Retina (tissue), 1 donor: ENCODE results near the gene TSPAN32.
A peak's percentile ranks its signal among the peaks of the same experiment; 100 is the strongest.

Experiments
- DNase-seq: peaks from one replicate; pipeline ENCODE4 v3.0.0-alpha.2; 2016

The TSPAN32 gene

DNA sequence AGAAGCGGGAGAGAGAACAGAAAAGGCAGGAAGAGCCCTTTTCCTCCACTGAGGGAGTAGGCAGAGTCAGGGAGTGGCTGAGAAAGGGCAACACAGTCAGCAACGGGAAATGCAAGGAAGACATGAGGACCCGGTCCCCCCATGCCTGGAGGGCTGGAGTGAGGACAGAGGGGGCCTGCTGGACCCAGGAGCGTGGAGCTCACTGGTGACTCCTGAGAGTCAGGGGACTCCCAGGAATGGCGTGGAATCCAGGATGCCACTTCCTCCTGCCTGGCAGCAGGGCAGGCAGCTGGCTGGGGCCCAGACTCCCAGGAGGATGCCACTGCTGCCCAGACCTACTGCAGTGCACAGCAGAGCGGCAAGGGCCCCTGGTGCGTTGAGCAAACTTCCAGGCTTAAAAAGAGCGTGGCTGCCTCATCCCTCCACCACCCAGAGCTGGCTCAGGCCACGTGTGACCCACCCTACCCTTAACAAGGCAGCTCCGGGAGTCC lies 11.4 kb upstream of the TSPAN32 start:
- DNase-seq = no peak

DNA sequence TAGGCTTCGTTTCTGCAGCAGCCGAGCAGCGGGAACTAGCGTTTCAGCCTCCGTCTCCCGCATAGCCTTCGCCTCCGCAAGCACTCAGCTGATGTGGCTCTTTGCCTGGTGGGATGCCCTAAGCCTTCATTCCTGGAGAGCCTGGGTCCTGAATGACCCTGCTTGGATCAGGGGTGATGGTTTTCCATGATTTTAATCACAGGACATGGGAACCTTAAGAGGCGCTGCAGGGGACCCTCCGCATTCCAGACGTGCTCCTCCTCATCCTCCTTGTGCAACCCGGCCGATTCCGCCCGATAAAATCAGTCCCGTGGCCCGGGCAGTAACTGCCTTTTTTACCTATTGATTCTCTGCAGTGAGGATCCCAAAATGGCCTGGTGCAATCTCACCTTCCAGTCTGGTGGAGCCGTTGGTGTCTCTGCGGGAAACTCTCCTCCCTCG lies 8.3 kb upstream of the TSPAN32 start:
- no peak for DNase-seq

DNA sequence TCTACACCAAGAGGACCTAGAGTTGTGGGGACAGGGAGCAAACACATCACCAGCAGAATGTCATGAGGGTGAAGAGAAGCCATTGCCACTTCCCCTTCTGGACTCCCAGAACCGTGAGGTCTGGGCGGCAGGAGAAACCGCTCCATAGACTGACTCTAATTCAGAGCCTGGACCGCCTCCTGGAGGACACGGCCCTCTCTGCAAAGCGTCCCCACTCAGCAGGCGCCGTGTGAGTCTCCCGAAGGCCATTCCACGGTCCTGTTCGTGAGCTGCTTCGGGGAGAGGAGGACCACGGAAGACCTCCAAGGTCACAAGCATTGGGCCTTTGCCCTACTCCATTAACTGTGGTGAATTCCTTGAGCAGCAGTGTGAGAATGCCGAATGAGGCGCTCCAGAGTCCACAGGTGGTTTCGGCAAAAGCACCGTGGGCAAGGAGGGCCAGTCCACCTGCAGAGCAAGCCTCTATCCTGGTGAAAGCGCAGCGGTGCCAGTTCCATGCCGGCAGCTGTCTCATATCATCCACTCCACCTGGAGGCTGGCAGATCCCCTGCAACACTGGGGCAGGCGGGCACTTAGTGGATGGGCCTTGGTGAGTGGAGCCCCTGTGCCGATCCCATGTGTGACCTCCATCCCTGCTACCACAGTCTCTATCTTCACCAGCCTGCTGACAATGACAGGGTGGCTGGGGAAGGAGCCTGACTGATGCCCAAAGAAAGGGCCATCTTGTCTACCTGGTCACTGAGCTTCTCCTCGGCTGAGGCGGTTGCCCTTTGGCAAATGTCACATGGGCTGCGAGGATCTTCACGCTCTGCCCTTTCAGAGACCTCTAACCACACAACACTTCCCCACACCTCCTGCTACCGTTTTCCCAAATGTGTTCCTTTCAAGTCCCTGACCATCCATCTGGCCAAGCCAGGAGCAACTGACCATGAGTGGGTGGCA lies 7.6 kb upstream of the TSPAN32 start:
- no peak for DNase-seq

DNA sequence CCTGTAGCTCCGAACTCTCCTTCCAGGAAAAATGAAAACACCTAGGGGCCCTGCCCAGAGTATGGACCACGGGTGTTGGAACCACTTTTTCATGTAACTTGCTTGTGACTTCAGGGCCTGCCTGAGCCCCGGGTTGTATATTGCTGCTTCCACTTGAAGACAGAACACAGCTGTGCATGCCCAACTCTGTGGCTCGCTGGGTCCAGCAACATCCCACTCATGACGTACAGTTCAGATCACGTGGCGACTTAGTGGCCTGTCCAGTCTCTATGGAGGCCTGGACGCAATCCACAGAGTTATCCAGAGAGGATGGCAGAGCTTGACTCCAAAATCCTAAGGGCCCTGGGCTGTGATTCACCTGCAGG lies 6.9 kb upstream of the TSPAN32 start:
- no peak for DNase-seq

DNA sequence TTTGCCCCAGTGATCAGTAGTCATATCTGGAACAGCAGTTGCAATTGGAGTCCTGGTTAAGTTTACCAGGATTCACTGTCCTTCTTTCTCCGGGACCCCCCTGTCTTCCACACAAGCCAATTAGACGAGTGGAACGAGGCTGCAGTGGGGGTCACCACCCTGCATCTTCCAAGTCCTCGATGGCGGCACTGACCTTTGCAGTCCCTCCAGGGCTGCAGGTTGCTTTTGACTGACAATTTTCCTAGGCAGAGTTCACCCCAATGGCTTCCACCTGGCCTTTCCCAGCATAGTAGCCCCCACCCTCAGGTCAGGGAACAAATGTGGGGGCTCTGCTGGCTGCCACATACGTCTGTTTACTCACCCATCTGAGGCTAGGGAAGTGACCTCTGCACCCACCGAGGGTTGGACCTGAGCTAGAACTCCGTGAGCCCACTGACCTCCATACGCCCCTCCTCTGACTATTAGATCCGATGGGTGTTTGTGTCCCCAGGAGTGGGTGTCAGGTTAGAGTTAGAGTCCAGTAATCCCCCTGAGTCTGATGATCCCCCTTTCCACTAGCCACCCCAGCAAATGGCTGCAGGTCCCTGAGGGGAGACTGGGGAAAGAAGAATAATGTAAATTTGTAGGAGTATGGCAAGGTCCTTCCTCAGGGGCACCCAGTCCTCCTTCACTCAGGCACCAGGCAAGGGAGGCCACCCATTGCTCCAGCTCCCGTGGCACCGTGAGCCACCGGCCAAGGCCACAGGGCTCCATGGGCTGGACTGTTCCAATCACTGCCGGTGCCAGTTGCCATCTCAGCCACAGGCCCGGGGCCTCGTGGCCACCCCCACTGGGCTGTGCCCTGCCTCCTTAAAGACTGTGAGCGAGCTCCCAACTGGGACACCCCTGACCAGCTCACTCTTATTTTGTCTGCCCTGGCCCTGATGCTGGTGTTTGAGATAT lies 5.6 kb upstream of the TSPAN32 start:
- DNase-seq = peak; percentile 1

DNA sequence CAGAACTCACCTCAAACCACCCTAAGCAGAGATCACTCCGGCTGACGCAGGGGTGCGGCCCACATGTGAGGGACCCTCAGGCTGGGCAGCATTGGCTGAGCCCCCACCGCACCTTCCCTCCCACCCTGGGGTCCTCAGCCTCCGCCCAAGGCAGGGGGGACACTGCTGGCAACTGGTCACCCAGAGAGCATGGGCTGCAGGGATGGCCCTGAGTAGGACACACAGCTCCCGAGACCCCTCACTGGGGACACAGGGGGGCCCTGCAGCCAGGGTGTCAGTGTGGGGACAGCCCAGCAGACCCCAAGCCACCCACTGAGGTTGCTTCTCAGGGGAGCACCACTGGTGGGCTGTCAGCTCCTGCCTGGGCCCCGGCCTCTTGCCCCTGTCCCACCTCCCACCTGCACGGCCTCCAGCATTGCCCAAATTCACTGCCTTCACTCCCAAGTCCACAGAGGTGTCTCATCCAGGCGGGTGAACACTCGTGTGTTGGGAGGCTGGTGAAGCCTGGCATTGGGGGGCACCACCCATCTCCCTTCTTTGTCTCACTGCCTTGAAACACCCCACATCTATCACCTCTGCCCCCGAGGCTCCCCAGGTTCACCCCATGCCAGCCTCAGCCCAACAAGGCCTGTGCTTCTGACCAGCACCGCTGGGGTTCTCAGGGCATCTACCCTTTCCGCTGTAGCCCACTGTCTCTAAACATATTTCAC lies 4.7 kb upstream of the TSPAN32 start:
- no peak for DNase-seq

DNA sequence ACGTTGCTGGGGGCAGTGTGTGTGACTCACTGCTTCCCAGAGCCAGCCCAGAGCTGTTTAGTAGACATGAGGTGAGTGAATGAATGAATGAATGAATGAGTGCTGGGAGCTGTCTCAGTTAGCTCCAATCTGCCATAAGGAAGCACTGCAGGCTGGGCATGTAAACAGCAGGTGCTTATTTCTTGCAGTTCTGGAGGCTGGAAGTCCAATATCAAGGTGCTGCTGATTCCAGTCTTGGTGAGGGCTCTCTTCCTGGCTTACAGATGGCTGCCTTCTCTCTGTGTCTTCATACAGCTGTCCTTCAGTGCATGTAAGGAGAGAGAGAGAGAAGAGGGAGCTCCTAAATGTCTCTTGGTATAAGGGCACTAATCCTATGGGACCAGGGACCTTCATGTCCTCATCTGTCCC lies 4.2 kb upstream of the TSPAN32 start:
- DNase-seq = no peak

DNA sequence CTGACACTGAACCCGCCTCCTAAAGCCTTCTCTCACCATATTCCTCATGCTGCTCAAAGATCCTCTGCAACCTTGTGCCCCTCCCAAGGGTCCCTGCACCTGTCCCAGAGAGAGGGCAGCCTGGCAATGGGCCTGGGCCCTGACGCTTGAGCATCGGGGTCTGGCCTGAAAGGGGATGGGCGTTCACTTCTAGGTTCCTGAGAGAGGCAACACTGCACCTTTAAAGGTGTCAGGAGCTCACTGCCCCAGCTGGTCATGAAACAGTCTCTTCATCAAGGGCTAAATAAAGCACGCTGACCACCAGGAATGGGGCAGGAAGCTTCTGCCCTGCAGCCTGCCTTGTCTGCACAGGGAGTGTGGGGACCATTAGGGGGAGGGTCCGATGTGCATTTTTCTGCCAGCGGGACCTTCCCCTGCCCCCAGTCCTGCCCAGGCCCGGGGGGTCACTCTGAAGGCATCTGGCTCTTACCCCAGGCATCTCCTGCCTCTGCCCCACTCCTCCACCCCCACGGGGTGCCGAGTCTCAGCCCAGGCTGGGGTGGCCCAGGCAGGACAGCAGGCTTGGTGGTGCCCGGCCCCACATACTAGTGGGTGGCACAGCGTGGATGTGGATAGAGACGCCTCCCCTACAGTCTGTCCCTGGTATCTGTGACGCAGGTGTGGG lies 3.5 kb upstream of the TSPAN32 start:
- no peak for DNase-seq

DNA sequence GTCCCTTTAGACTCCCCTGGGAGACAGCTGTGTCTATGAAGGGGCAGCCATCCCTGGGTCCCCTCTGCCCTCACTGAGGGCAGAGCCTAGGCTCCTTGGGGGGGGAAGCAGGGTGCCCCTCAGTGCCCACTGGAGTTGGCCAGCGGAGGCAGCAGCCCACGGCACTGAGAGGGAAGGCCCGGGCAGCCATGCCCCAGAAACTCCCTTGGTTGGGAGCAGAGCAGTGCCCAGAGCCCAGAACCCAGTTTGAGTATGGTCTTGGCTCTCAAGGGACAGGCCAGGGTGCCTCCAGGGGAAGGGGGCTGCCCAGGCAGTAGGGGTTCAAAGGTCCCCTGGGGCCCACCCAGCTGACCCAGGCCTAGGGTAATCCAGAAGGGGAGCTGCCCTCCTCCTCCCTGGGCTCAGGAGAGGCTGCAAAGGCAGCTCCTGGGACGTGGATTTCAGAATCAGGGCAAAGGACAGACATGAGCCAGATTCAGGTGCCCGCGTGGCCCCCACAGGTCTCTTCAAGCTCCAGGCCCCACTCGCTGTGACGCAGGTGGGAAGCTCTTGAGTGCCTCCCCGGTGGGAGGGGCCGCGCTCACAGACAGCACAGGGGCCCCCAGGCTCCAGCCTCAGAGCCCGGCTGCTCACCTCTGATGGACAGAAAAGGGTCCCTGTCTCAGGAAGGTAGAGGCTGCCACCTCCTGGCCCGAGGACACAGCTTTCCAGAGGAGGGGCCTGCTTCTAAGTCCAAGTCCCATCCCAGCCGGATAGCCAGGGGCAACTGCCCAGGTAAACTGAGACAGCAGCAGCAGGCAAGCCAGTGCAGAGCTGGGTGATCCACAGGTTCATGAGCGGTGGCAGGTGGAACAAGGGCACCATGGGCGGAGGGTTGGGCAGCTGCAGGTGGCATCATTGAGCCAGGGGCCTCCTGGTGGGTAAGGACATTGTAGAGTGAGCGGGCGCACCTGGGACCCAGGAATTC lies 2.7 kb upstream of the TSPAN32 start:
- DNase-seq = peak; percentile 44

DNA sequence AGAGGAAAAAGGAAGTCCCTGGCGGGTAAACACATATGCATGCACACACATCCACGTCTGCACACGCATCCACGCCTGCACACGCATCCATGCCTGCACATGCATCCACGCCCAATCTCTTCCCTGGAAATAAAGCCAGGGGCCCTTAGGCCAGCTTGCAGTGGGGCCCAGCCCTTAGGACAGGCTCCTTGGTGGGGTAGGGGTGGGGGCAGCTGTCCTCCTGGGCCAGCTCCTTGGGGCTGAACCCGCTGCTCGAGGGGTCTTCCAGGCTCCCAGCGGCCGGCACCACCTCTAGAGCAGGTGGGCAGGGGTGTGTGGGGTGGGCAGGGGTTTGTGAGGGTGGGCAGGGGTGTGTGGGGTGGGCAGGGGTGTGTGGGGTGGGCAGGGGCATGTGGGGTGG lies 2.0 kb upstream of the TSPAN32 start:
- no peak for DNase-seq

DNA sequence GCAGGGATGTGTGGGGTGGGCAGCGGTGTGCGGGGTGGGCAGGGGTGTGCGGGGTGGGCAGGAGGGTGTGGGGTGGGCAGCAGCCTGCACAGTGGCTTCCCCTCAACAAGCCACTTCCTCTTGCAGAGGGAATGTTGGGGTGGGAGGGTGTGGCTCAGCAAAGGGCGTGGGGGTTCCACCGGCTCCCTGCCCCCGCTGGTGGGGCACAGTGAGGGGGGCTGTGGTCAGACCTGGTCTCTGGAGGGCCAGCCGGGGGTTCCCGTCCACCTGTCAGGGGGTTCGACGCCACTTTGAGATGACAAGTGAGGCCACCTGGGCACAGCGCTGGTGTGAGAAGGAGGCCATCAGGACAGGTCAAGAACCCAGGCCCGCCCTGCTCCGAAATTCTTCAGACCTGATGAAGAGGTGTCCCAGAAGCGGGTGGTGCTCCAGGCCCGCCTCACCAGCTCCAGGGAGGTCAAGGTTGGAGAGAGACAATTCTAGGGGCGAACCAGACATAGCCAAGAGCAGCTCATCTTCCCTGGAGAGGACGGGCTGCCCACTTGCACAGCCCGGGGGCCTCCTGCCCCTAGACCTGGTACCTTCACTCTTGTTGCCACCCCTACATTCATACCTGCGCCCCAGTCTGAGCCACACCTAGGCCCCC lies 1.4 kb upstream of the TSPAN32 start:
- DNase-seq = no peak

DNA sequence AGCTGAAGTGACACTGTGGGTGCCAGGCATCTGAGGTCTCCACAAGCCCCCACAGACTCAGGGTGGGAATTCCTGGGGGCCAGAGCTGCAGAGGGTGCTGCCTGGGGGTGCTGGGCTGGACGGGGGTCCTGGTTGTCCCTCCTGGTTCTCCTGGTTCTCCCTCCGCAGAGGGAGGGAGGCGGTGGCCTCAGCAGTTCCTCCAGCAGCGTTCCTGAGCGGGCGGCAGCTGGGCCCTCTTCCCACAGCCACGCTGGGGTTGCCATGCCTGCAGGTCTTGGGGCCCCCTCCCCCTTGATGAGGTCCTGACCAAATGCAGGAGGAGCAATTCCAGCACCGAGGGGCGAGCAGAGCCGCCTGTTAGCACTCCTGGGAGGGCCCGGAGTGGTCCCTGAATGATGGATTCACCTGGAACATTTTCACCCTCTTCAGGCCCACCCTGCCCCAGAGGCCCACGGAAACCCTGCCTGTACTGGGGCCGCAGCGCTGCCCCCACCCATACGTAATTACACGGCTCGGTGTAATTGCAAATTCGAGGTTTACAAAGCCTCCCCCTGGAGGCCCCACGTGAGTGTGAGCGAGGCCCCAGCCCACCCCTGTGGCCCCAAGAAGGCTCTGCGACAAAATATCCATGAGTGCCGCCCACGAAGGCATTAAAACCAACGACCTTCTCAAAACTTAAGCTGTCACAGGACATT lies 730 bp upstream of the TSPAN32 start:
- DNase-seq = no peak

DNA sequence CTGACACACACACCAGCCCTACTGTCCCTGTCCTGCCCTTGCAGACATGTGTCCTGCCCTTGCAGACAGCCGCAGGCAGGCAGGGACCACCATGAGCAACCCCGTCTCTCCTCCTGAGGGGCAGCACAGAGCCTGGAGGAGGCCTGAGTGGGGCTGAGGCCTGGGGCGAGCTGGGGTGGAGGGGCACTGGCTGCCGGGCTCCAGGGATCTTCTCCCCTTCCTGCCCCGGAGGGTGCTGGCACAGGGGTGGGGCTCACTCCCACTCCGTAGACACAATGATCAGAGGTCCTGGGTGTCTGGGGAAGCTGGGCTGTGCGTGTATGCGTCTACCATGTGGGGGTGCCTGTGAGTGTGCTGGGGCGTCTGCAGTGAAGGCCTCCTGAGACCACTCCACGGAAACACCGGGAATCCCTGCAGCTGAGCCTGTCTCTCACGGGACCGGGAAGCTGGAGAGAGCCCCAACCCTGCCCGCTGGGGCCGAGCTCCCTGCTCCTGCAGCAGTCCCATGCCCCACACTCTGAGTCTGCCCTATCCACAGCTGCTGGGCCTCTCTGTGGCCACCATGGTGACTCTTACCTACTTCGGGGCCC lies 588 bp downstream of the TSPAN32 start:
- DNase-seq = no peak

DNA sequence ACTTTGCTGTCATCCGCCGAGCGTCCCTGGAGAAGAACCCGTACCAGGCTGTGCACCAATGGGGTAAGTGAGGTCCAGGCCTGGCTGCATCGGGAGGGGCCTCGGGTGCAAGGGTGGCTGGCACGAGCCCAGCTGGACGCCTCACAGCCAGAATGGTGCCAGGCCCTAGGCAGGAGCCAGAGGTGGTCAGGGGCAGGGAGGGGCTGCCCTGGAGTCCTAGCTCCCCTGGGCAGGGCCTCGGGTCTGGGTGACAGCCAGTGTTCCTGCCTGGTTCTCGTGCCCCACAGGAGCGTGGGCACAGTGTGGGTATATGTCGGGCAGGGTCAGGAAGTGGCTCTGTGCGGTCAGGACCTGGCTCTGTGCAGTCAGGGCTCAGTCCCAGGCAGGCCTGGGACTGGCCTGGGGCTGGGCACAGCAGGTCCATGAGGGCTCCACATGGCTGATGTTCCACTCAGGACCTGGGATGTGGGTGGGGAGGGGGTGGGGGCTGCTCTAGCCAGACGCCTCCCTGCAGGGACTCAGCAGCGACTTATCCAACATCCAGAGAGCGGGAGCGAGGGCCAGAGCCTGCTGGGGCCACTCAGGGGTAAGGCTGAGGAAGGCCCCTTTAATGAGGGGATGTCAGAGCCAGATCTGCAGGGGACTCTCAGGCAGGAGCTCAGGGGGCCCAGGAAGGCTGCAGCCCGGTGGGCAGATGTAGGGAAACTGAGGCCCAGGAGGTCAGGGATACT lies 1.2 kb downstream of the TSPAN32 start:
- no peak for DNase-seq

DNA sequence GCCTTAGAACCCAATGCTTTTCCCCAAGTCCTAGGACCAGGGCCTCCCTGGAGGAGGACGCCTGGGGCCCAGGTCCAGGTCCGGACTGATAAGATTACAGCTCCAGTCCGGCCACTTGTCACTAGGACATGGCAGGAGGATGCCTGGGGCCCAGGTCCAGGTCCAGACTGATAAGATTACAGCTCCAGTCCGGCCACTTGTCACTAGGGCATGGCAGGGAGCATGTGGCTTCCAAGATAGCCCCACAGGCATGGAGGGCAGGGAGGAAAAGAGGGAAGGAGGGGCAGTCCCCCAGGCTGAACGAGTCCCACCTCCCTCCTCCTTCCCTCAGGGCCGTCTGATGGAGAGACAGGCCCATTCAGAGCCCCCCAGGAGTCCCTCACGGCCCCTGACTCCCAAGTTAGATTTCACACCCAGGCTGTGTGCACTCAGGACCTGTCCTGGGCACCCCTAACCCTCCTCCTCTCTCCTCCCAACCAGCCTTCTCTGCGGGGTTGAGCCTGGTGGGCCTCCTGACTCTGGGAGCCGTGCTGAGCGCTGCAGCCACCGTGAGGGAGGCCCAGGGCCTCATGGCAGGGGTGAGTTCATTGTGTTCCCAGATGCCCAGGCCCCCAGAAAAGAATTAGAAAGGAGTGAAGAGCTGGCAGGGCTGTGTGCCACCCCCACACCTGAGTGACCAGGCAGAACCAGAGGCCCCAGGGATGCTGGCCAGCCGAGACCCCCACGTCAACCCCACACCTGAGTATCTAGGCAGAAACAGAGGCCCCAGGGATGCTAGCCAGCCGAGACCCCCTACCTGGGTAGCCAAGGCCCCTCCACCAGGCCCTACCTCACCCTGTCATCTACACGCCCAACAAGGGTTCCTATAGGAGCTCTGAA lies 2.1 kb downstream of the TSPAN32 start:
- peak; percentile 49 for DNase-seq

DNA sequence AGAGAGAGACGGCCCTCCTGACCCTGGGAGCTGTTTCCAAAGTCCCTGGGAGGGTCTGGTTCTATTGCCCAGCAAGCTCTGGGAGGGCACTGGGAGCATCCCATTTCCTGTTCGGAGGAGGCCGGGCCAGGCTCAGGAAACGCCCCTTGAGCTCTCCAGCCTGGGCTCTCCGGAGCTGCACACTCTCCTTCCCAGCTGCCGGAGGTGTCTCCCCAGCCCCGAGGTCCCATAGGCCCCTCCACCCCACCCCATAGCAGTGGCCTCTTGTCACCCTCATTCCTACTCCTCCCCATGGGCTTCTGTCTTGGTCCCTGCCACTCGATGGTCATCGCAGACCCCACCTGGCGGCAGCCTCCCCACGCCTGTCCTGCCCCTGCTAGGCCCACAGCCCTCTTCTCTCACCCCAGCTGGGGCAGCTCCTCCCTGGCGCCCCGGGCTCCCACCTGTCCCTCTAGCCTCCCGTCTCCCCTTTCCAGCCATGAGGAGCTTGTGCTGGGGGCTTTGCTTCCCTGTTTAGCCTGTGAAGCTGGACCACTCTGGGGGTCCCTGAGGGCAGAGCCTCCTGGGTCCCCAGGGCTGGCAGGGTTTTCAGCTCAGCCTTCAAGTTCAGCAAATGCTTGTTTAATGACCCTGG lies 2.8 kb downstream of the TSPAN32 start:
- DNase-seq = no peak

DNA sequence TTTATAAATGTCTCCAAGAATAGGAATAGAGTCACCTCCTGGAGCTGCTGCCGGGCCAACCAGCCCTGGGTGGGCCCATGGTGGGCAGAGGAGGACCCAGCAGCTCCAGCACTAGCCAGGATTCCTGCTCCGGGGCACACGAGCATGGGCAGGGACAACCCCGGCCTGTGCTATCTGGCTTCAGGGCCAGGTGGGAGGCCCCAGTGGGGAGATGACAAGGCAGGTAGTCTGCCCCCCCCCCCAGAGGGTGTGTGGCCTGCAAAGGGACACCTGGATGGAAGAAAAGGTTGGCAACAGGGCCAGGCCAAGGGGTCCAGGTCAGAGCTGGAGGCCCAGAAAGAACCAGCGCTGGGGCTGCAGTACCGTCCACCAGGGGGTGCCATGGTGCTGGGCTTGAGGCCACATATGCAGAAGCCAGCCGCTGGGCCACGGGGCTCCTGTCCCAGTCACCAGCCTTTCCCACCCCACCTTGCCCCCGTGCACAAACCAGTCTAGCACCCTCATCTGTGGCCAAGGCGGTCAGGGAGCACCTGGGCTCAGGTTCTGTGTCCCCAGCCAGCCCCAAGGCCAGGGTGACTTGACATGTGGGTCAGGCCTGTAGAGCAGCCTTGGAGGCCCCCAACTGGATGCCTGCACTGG lies 3.4 kb downstream of the TSPAN32 start:
- peak; percentile 86 for DNase-seq
